Transverse colon (tissue), 4 donors: ENCODE measurements around the gene CCNG2. TPM values are rescaled to one million over a fixed set of nuclear protein-coding genes. Genes with fewer than 3 reads are reported as not detected.

Source experiments
- DNase-seq: peaks from one replicate; pipeline ENCODE4 v3.0.0-alpha.2; 2019
- H3K27ac ChIP-seq, 4 donors: fragments of 200-600 bp; sonication (generic); 2 replicates each; pipeline ENCODE4 v1.5.1; 2016 to 2018; ENCODE audit warnings: inconsistent platforms in 4 of 4
- H3K27me3 ChIP-seq: fragments of 200-600 bp; sonication (generic); 2 replicates; pipeline ENCODE4 v1.5.1; 2017; ENCODE audit warnings: inconsistent platforms
- H3K36me3 ChIP-seq, 4 donors: fragments of 200-600 bp; sonication (generic); 2 replicates each; pipeline ENCODE4 v1.5.1; 2017 to 2019; ENCODE audit warnings: inconsistent platforms in 4 of 4
- H3K4me1 ChIP-seq, 4 donors: fragments of 200-600 bp; sonication (generic); 2 replicates each; pipeline ENCODE4 v1.5.1; 2017 to 2020; ENCODE audit warnings: inconsistent platforms in 4 of 4
- H3K4me3 ChIP-seq, 4 donors: fragments of 200-600 bp; sonication (generic); 1 replicate in 1 of 4; 2 replicates in 3 of 4; pipeline versions ENCODE4 v1.5.1 to v1.6.1; 2017 to 2019; ENCODE audit warnings: inconsistent platforms in 4 of 4
- H3K9me3 ChIP-seq, 2 donors: fragments of 200-600 bp; sonication (generic); 2 replicates each; pipeline ENCODE4 v1.5.1; 2017 to 2019; ENCODE audit warnings: inconsistent platforms in 2 of 2
- EP300 ChIP-seq: sonication (generic); formaldehyde crosslinking; IDR thresholded peaks from one replicate; pipeline ENCODE4 v1.6.1; 2017; ENCODE audit warnings: antibody characterized with exemption, low read depth
- POLR2A ChIP-seq: fragments of 450-650 bp; IDR thresholded peaks from one replicate; pipeline ENCODE4 v1.6.1; 2016; ENCODE audit warnings: antibody characterized with exemption, mild to moderate bottlenecking, moderate library complexity
- POLR2AphosphoS5 ChIP-seq, 3 donors: sonication (generic); formaldehyde crosslinking; IDR thresholded peaks; one replicate each; pipeline ENCODE4 v1.6.1; 2016; ENCODE audit warnings: antibody characterized with exemption in 3 of 3
- WGBS, 2 donors: methylation state at CpG; one replicate each; pipeline ENCODE4 v1.1.5; 2018; ENCODE audit warnings: low coverage in 1 of 2; 5-methylcytosine and 5-hydroxymethylcytosine counted together
- in situ Hi-C, 4 donors: fragments of 200-750 bp; cut with MboI; loops; one replicate each; pipeline versions ENCODE4 v1.15.0 to v1.15.1; 2017; ENCODE audit warnings: low sequenced_read_pairs in 3 of 4, low pct_ligation_motif_present in 1 of 4, low pct_unique_long_range_greater_than_20kb in 1 of 4
- intact Hi-C: fragments of 100-400 bp; cut with DNase I; formaldehyde crosslinking; loops from one replicate; pipeline ENCODE4 v1.15.1; 2023; ENCODE audit warnings: low total_unique reads
- total RNA-seq, 4 donors: library from RNA; depleted of rRNA; stranded (reverse); fragments of >200 nt; gene quantifications; one replicate each; pipeline ENCODE4 v1.1.0, GENCODE V29; 2016
- TF ChIP-seq, protein P1 (sequence below), 5 experiments: fragments of 200-600 bp in 3 of 5; fragments of 450-650 bp in 2 of 5; sonication (generic) in 3 of 5; IDR thresholded peaks; 1 replicate in 2 of 5; 2 replicates in 3 of 5; pipeline ENCODE4 v1.5.1; 2016 to 2017; ENCODE audit warnings: antibody characterized with exemption in 5 of 5, inconsistent platforms in 3 of 5, mild to moderate bottlenecking in 2 of 5, moderate library complexity in 1 of 5

Gene CCNG2
- total RNA-seq, 4 donors from 2014 or later, result 55.4 to 114 (median 79.4) TPM

DNA sequence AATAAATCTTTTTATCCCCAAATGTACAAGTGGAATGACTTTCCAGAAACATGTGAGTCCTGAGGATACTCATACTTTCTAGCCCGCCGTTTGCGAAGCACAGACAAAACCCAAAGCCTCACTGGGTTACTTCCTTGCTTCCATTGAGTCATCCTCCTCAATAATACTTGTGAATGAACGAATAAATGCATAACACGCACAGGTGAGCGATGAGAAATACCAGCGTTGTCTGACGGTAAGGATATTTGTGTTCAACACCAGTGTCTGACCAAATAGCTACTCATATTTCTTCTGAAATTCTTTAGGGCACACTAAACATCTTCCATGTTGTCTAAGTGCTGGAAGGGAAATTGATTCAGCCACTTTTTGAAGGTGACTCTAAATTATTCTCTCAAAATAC lies 36.0 kb downstream of the CCNG2 start:
- no peak for DNase-seq
- no peak overlapping the region for H3K4me3 ChIP-seq
- 82 to 91% methylated on average over 6 to 8 of the region's 8 CpGs for WGBS, 2 donors
- no peaks in the 10 kb centered on the region for H3K27me3 ChIP-seq
- H3K27ac ChIP-seq, result no peak overlapping the region
- H3K4me1 ChIP-seq, result no peaks in the 10 kb centered on the region
- no peaks in the 10 kb centered on the region for H3K36me3 ChIP-seq
- in situ Hi-C loops, result no loop called here
- intact Hi-C loops, result no loop called here
- H3K9me3 ChIP-seq, result no peaks in the 10 kb centered on the region
- TF ChIP-seq EP300 (no peak), POLR2A (no peak), POLR2AphosphoS5 (IDR thresholded peaks at IDR 0.05) (no peak)
- TF ChIP-seq, protein P1, sequence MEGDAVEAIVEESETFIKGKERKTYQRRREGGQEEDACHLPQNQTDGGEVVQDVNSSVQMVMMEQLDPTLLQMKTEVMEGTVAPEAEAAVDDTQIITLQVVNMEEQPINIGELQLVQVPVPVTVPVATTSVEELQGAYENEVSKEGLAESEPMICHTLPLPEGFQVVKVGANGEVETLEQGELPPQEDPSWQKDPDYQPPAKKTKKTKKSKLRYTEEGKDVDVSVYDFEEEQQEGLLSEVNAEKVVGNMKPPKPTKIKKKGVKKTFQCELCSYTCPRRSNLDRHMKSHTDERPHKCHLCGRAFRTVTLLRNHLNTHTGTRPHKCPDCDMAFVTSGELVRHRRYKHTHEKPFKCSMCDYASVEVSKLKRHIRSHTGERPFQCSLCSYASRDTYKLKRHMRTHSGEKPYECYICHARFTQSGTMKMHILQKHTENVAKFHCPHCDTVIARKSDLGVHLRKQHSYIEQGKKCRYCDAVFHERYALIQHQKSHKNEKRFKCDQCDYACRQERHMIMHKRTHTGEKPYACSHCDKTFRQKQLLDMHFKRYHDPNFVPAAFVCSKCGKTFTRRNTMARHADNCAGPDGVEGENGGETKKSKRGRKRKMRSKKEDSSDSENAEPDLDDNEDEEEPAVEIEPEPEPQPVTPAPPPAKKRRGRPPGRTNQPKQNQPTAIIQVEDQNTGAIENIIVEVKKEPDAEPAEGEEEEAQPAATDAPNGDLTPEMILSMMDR (IDR thresholded peaks at IDR 0.05), result no peak

- Histone ChIP-seq H3K36me3 (no peaks in the 10 kb centered on the region), H3K27me3 (no peaks in the 10 kb centered on the region), H3K9me3 (no peaks in the 10 kb centered on the region), H3K4me3 (peak overlapping the region in 1 of 4 donors; percentile 19), H3K27ac (peak overlapping the region in 2 of 4 donors; percentile 11 to 43), H3K4me1 (no peaks in the 10 kb centered on the region)
- peak; percentile 75 for DNase-seq
- WGBS, 2 donors, result 59 to 63% methylated on average over 17 of the region's 17 CpGs
- in situ Hi-C loops (no loop called here), intact Hi-C loops (no loop called here)
- TF ChIP-seq, protein P1 (IDR thresholded peaks at IDR 0.05), result no peak
- TF ChIP-seq POLR2A (peak; percentile 21), EP300 (no peak), POLR2AphosphoS5 (IDR thresholded peaks at IDR 0.05) (peak in 1 of 3 donors; percentile 21)
Observed at GRCh38 chr4:77193511-77194102, 36.6 kb downstream of the CCNG2 start.

DNA sequence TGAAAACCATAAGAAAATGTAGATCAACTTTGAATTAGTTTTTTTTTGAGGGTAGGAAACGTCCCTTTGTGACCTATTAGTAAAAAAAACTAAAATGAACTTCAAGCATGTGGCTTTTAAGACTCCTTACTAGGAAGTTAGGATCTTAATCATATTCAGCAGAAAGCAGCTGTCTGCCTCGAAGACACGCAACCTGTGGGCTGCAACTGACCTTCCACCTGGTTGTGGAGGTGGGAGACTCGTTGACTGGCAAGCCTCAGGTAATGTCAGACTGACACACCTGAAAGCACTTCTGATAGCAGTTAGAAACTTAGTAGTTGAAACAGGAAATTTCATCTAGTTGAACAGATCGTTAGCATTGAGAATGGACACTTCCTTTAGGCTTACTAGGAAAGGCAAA lies 37.4 kb downstream of the CCNG2 start:
- Histone ChIP-seq H3K4me1 (no peaks in the 10 kb centered on the region), H3K4me3 (no peak overlapping the region), H3K36me3 (no peaks in the 10 kb centered on the region), H3K9me3 (no peaks in the 10 kb centered on the region), H3K27ac (peak overlapping the region in 1 of 4 donors; percentile 43), H3K27me3 (no peaks in the 10 kb centered on the region)
- TF ChIP-seq, protein P1 (IDR thresholded peaks at IDR 0.05), result no peak
- TF ChIP-seq POLR2AphosphoS5 (IDR thresholded peaks at IDR 0.05), result no peak
- no peak for DNase-seq
- intact Hi-C loops, result no loop called here
- in situ Hi-C loops, result no loop called here
- WGBS, 2 donors, result 42 to 64% methylated on average over 2 to 5 of the region's 5 CpGs

- TF ChIP-seq, protein P1 (IDR thresholded peaks at IDR 0.05), result no peak
- TF ChIP-seq POLR2AphosphoS5 (IDR thresholded peaks at IDR 0.05), result no peak
- no peak for TF ChIP-seq POLR2A
- no peak for TF ChIP-seq EP300
- no peak overlapping the region for H3K27ac ChIP-seq
- 76% methylated on average over 1 of the region's 1 CpG; no CpG with 5 or more reads in 1 of the 2 donors for WGBS, 2 donors
- DNase-seq, result no peak
- H3K9me3 ChIP-seq, result no peaks in the 10 kb centered on the region
- H3K4me1 ChIP-seq, result no peaks in the 10 kb centered on the region
- in situ Hi-C loops (no loop called here), intact Hi-C loops (no loop called here)
- H3K36me3 ChIP-seq, result no peaks in the 10 kb centered on the region
- H3K4me3 ChIP-seq, result no peak overlapping the region
- H3K27me3 ChIP-seq, result no peaks in the 10 kb centered on the region
Observed at GRCh38 chr4:77194989-77195388, 38.0 kb downstream of the CCNG2 start.
